ENCODE data around the gene CCNY.

DNA sequence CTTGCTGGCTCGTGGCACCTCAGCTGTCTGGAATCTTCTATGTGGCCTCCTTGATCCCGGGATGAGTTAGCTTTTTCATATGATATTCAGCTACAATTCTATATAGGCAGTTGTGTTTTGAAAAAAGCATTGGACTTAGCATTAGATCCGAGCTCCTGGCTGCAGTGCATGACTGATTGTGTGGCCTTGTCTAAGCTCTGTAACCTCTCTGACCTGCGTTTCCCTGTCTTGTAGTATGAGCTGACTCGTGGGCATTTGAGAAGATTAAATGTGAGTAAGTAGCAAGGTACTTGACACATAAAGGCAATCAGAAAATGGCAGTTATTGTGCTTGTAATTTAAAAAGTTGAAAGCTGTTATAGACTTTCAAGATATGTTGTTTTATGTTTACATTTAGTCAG, 85.9 kb downstream of the CCNY start:
- TF ChIP-seq EZH2phosphoT487 (IDR thresholded peaks at IDR 0.05; ENCODE audit: borderline replicate concordance, low read depth, low read length) = no peak
- TF ChIP-seq, protein P1, sequence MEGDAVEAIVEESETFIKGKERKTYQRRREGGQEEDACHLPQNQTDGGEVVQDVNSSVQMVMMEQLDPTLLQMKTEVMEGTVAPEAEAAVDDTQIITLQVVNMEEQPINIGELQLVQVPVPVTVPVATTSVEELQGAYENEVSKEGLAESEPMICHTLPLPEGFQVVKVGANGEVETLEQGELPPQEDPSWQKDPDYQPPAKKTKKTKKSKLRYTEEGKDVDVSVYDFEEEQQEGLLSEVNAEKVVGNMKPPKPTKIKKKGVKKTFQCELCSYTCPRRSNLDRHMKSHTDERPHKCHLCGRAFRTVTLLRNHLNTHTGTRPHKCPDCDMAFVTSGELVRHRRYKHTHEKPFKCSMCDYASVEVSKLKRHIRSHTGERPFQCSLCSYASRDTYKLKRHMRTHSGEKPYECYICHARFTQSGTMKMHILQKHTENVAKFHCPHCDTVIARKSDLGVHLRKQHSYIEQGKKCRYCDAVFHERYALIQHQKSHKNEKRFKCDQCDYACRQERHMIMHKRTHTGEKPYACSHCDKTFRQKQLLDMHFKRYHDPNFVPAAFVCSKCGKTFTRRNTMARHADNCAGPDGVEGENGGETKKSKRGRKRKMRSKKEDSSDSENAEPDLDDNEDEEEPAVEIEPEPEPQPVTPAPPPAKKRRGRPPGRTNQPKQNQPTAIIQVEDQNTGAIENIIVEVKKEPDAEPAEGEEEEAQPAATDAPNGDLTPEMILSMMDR (conservative IDR thresholded peaks at IDR 0.05; ENCODE audit: low read length) = no peak

All from OCI-LY7 (cell line).